Ovary (tissue), 9 donors: ENCODE data around the gene TBX4. TPM values are rescaled to one million over a fixed set of nuclear protein-coding genes. Genes with fewer than 3 reads are reported as not detected.
A peak's percentile ranks its signal among the peaks of the same experiment; 100 is the strongest.

ENCODE experiments used
- DNase-seq, 5 donors: peaks; one replicate each; pipeline ENCODE4 v3.0.0-alpha.2; 2019 to 2020
- H3K27ac ChIP-seq, 2 donors: fragments of 200-600 bp; one replicate each; pipeline versions ENCODE4 v1.5.1 to v1.8.0; 2019 to 2022
- H3K27me3 ChIP-seq: fragments of 200-600 bp; one replicate; pipeline ENCODE4 v1.8.0; 2022
- H3K36me3 ChIP-seq: fragments of 200-600 bp; sonication (generic); one replicate; pipeline ENCODE4 v1.5.1; 2019
- H3K4me1 ChIP-seq: one replicate; pipeline ENCODE4 v1.8.1; 2013; ENCODE audit warnings: mild to moderate bottlenecking, moderate library complexity; ENCODE audit not compliant: insufficient read depth
- H3K4me3 ChIP-seq: fragments of 200-600 bp; sonication (generic); one replicate; pipeline ENCODE4 v1.5.1; 2017
- H3K9me3 ChIP-seq, 2 donors: fragments of 200-600 bp in 1 of 2; sonication (generic) in 1 of 2; one replicate each; pipeline versions ENCODE4 v1.5.1 to v1.8.1; 2013 to 2019; ENCODE audit warnings: mild to moderate bottlenecking in 1 of 2, moderate library complexity in 1 of 2
- CTCF ChIP-seq, 3 donors: fragments of 450-650 bp in 2 of 3; fragments of 200-600 bp in 1 of 3; IDR thresholded peaks; one replicate each; pipeline versions ENCODE4 v1.5.1 to v1.8.0; 2016 to 2022; ENCODE audit warnings: antibody characterized with exemption in 3 of 3, mild to moderate bottlenecking in 1 of 3
- EP300 ChIP-seq: sonication (generic); formaldehyde crosslinking; IDR thresholded peaks from one replicate; pipeline ENCODE4 v1.6.1; 2017; ENCODE audit warnings: antibody characterized with exemption
- POLR2A ChIP-seq: fragments of 450-650 bp; IDR thresholded peaks from one replicate; pipeline ENCODE4 v1.6.1; 2017; ENCODE audit warnings: antibody characterized with exemption, mild to moderate bottlenecking, moderate library complexity
- WGBS, 3 donors: extraction: QIAGEN DNeasy Blood & Tissue Kit in 1 of 3; methylation state at CpG; one replicate each; pipeline versions ENCODE4 v1.1.5 to v1.1.7; 2013 to 2017; 5-methylcytosine and 5-hydroxymethylcytosine counted together
- intact Hi-C, 4 donors: fragments of 100-400 bp; cut with DNase I; formaldehyde crosslinking; loops; one replicate each; pipeline versions ENCODE4 v1.11.0 to v1.15.1; 2022 to 2023
- polyA plus RNA-seq, 2 donors: library from polyadenylated mRNA; stranded (reverse); fragments of 200-250 nt in 1 of 2; fragments of 350-450 nt in 1 of 2; fragmentation: Illumina TruSeq in 1 of 2; extraction: RNeasy Lipid Tissue Mini Kit (QIAGEN cat#74804) in 1 of 2; gene quantifications; one replicate each; pipeline ENCODE4 v1.2.3, GENCODE V29; 2013 to 2014
- total RNA-seq, 7 donors: library from RNA; depleted of rRNA in 2 of 7; stranded (reverse); fragments of >200 nt in 2 of 7; fragmentation: NEBNext Ultra II Directional in 3 of 7; extraction: Animal tissue kit (Norgen Biotek cat#: 25700) in 3 of 7; gene quantifications; one replicate each; pipeline versions ENCODE4 v1.1.0 to v1.2.4, GENCODE V29; 2016 to 2023
- donor health status: DM: no; HTN: no; CAD: no; lungs with moderate emphysema.
- donor health status: DM: no; HTN: no; CAD: no.
- donor health status: Bipolar disorder and iron deficiency.
- donor health status: DM: yes; HTN: yes; CAD: no.
- donor health status: DM: no; HTN: no; CAD: no.
- donor health status: DM: yes; HTN: yes; CAD: no.

The TBX4 gene
- total and polyA plus RNA-seq, 9 donors, result 0.18 TPM; not detected in 8

GRCh38 chr17:61457226-61457983 lies 5.2 kb downstream of the TBX4 start:
- H3K4me1 ChIP-seq, result peaks cover 3% of the 10 kb centered on the region
- no peak overlapping the region for H3K4me3 ChIP-seq
- peak in 1 of 5 donors; percentile 15 for DNase-seq
- no peaks in the 10 kb centered on the region for H3K36me3 ChIP-seq
- H3K27me3 ChIP-seq, result no peaks in the 10 kb centered on the region
- TF ChIP-seq CTCF (IDR thresholded peaks at IDR 0.05) (no peak), POLR2A (no peak), EP300 (no peak)
- 1 to 4% (median 3%) methylated on average over 39 of the region's 39 CpGs for WGBS, 3 donors
- peaks cover 0 to 7% of the 10 kb centered on the region in 2 donors for H3K9me3 ChIP-seq
- H3K27ac ChIP-seq, result no peak overlapping the region
- intact Hi-C loops, result no loop called here

DNA sequence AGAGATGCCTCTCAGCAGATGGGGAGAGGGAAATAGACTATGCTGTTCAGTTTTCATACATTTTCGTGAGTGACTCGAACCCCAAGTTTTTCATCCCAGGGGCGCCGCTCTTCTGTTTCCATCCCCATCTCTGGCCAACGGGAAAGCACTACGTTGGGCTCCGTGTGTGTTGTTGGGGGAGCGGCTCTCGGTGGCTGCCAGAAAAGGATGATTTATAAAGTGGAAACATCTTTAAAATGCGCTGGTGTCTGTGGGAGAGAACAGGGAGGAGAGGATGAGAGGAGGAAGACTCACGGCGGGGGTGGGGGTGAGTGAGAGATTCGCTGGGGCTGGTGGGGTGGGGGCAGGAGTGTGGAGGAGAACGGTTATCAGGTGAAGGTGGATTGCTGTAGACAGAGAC lies 5.8 kb downstream of the TBX4 start:
- 6 to 13% (median 13%) methylated on average over 14 of the region's 14 CpGs for WGBS, 3 donors
- Histone ChIP-seq H3K27me3 (no peaks in the 10 kb centered on the region), H3K36me3 (no peaks in the 10 kb centered on the region), H3K4me3 (no peak overlapping the region), H3K9me3 (peaks cover 0 to 7% of the 10 kb centered on the region in 2 donors), H3K27ac (no peak overlapping the region), H3K4me1 (peaks cover 3% of the 10 kb centered on the region)
- no peak for DNase-seq
- no peak for TF ChIP-seq CTCF (IDR thresholded peaks at IDR 0.05)
- no peak for TF ChIP-seq EP300
- TF ChIP-seq POLR2A, result no peak
- intact Hi-C loops, result no loop called here

- TF ChIP-seq EP300 (no peak), CTCF (IDR thresholded peaks at IDR 0.05) (no peak), POLR2A (no peak)
- H3K4me3 ChIP-seq, result no peak overlapping the region
- DNase-seq, result peak in 1 of 5 donors; percentile 11
- peaks cover 0 to 7% of the 10 kb centered on the region in 2 donors for H3K9me3 ChIP-seq
- no peaks in the 10 kb centered on the region for H3K36me3 ChIP-seq
- H3K27me3 ChIP-seq, result no peaks in the 10 kb centered on the region
- 51 to 59% (median 54%) methylated on average over 5 of the region's 5 CpGs for WGBS, 3 donors
- H3K27ac ChIP-seq, result no peak overlapping the region
- intact Hi-C loops, result no loop called here
- peaks cover 3% of the 10 kb centered on the region for H3K4me1 ChIP-seq
These were observed 6.4 kb downstream of the TBX4 start for GRCh38 chr17:61458421-61459141.

DNA sequence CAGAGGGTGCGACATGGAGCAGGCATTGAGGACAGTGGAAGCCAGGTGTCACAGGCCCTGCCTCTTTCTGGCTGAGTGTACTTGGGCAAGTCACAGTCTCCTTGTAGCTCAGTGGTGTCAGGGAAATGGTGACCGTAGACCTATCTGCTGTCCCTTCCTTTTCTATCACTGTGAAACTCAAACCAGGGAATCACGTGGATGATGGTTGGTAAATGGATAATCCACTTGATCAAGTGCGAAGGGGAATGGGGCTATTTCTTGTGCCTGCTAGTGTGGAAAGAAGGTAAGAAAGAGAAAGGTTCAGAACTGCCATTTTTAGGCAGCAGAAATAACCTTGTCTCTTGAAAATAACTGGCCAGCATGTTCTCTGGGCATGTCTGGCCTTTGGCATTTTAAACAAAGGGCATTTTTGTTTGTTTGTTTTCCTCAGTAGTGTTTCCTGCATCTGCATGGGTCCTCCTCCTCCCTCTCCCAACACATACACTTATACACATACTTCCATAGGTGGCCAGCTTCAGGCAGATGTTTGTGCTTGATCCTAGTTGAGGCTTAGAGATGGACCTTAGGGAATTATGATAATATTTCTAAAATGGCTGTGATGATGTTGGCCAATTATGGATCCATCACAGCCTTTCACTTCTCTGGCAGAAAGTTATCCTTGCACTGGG lies 7.1 kb downstream of the TBX4 start:
- Histone ChIP-seq H3K36me3 (no peaks in the 10 kb centered on the region), H3K27me3 (no peaks in the 10 kb centered on the region), H3K4me1 (peaks cover 3% of the 10 kb centered on the region), H3K4me3 (no peak overlapping the region), H3K27ac (no peak overlapping the region), H3K9me3 (peaks cover 0 to 7% of the 10 kb centered on the region in 2 donors)
- DNase-seq, result no peak
- WGBS, 3 donors, result 73 to 86% (median 86%) methylated on average over 4 of the region's 4 CpGs
- no peak for TF ChIP-seq EP300
- TF ChIP-seq POLR2A, result no peak
- TF ChIP-seq CTCF (IDR thresholded peaks at IDR 0.05), result no peak
- intact Hi-C loops, result no loop called here
